CMK (cell line): ENCODE data around the gene HOMER3.

Experiments
- DNase-seq: peaks from one replicate; pipeline ENCODE4 v3.0.0-alpha.2; 2010; ENCODE audit warnings: low read depth

The HOMER3 gene

DNA sequence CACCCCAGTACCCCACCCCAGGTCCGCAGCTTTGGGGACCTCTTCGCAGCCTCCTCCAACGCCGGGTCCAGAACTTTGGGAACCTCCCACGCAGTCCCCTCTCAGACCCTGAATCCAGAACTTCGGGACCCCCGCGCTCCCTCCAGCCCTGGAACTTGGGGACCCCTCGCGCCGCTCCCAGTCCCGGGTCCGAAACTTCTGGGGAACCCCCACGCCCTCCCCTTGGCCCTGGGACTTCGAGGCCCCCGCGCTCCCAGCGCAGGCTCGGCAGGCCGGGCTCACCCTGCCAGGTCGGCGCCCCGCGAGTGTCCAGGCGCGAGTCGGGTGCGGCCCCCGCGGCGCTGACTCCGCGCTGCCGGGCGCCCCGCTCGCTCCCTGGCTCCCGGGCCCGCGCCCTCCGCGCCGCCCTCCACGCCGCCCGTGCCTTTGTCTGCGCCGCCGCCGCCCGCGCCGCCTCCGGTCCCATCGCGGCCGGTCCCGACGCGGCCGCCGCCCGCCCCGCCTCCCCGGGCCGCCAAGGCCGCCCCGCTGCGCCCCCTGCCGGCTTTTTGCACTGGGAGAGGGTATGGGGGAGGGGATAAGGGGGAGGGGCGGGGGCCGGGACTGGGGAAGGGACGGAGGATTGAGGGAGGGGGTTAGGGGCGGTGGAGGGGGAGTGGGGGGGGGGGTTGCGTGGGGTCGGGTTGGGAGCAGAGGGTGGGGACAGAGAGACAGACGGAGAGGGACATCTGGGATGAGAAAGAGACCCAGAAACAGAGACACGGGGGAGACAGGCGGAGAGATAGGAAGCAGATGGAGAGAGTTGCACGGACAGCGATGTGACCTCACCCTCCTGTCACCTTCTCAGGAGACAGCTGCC is at the start of gene HOMER3:
Gene HOMER3 (minus strand): TSS at position 449 of the 859 bp plus-strand sequence. CDS start 2,235 bp downstream, outside the sequence.
- DNase-seq, result no peak

- no peak for DNase-seq
Observed at GRCh38 chr19:18990128-18990708, 49.2 kb upstream of the HOMER3 start.

DNA sequence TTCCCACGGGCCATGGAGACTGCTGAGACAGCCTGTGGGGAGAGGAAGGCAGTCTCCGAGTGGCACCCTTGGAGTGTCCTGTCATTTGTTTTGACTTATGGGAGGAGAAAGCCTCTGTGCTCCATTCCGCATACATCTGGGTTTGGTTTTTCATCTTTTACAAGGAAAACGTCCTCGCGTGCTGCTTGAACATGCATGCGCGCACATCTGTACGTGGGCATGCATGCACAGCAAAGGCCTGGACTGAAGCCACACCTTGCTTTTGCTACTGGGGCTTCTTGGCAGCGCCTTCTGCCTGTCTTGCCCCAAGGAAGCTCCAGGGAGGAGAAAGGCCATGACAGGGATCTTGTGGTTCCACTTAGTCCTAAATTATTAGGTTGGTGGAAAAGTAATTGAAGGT is 48.3 kb upstream of the HOMER3 start:
- no peak for DNase-seq

DNA sequence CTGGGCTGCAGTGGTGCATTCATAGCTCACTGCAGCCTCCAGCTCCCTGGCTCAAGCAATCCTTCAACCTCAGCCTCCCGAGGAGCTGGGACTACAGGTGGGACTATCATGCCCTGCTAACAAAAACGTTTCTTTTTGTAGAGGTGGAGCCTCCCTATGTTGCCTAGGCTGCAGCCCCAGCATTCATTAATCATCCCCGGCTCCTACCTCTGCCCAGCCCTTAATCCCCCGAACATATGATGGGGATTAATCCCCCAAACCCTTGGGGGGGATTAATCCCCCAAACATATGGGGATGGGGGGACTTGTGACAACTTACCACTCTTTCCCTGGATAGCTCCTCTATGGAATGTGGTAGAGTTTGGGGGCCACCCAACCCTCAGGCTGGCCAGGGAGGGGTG is 46.4 kb upstream of the HOMER3 start:
- DNase-seq, result no peak

DNA sequence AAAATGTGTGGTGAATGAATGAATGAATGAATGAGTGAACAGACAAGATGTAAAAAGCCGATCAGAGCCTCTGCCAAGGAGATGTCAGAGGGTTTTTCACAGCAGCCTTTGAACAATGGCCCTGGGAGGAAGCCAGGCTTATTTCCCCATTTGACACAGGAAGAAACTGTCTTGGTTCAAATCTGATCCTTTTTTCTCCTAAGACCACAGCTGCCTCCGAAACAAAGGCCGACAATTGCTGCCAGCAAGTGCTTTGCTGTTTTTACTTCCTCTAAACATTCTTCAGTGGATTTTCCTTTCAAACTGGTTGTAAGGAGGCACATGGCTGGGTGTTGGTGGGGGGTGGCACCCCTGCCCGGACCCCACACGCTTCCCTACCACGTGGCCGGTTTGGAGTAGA is 44.2 kb upstream of the HOMER3 start:
- DNase-seq, result no peak

DNA sequence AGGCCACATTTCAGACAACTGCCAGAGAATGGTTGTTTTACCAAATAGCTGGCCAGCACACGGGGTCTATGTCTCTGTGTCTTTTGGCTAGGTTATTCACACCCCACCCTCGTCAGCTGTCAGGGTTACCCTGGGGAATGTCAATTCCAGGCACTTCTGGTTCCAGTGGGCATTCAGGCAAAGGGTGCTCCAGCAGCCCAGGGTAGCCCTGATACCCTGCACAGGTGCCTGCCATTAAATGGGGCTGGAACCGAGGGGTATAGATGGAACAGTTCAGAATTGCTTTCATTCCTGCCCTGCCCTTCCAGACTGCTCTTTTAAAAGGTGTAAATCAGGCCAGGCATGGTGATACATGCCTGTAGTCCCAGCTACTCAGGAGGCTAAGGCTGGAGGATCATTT is 43.2 kb upstream of the HOMER3 start:
- no peak for DNase-seq

GRCh38 chr19:18982669-18983068 is 41.7 kb upstream of the HOMER3 start:
- no peak for DNase-seq

GRCh38 chr19:18980432-18981020 is 39.5 kb upstream of the HOMER3 start:
- no peak for DNase-seq

DNA sequence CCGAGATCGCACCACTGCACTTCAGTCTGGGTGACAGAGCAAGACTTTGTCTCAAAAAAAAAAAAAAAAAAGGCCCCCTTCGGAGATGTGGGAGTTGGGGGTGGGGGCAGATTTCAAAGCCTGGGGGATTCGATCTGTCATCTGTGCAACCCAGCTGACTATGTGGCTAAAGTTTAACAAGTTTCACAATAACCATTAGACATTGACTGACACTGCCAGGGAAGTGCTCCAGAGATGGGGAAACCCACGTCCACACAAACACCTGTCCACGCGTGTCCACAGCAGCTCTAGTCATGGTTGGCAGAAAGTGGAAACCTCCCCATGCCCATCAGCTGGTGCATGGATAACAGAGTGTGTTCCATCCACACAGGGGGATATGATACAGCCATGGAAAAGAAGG is 37.6 kb upstream of the HOMER3 start:
- no peak for DNase-seq

GRCh38 chr19:18975869-18976268 is 34.9 kb upstream of the HOMER3 start:
- no peak for DNase-seq

GRCh38 chr19:18975011-18975410 is 34.0 kb upstream of the HOMER3 start:
- DNase-seq, result no peak

- DNase-seq, result no peak
Observed at GRCh38 chr19:18972851-18973250, 31.8 kb upstream of the HOMER3 start.

DNA sequence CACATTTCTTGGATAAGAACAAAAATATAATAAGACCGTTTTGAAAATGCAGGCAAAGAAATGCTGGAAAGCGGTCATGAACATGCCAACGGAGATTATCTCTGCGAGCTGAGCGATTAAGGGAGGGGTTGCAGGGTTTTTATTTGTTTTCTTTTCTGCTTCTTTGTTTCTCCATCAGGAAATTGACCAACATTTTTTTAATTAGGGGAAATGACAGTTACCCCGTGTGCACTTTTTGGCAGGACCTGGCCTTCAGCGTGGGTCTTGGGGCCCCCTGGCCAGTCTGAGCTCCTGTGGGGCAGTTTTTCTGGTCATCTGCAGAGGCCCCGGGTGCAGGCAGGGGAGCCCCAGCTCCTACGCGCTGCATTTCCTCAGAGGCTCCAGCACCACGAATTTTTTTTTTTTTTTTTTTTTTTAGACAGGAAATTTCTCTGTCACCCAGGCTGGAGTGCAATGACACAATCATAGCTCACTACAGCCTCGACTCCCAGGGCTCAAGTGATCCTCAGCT is 31.3 kb upstream of the HOMER3 start:
- no peak for DNase-seq

DNA sequence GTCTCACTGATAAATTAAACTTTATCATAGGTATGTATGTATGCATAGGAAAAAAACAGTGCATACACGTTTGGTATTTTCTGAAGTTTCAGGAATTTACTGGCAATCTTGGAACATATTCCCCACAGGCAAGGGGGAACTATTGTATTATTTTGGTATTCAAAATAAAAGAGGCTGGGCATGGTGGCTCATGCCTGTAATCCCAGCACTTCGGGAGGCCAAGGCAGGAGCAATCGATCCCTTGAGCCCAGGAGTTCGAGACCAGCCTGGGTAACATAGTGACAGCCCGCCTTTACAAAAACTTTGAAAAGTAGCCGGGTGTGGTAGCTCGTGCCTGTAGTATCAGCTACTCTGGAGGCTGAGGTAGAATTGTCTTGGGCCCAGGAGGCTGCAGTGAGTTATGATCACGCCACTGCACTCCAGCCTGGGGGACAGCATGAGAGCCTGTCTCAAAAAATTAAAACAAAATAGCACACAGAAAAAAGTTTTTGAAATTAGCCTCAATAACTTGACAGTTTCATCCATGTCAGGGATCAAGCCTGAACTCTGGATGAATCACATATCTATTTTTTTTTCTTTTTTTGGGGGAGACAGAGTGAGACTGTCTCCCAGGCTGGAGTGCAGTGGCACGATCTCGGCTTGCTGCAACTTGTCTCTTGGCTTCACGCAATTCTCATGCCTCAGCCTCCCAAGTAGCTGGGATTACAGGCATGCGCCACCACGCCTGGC is 29.1 kb upstream of the HOMER3 start:
- no peak for DNase-seq

DNA sequence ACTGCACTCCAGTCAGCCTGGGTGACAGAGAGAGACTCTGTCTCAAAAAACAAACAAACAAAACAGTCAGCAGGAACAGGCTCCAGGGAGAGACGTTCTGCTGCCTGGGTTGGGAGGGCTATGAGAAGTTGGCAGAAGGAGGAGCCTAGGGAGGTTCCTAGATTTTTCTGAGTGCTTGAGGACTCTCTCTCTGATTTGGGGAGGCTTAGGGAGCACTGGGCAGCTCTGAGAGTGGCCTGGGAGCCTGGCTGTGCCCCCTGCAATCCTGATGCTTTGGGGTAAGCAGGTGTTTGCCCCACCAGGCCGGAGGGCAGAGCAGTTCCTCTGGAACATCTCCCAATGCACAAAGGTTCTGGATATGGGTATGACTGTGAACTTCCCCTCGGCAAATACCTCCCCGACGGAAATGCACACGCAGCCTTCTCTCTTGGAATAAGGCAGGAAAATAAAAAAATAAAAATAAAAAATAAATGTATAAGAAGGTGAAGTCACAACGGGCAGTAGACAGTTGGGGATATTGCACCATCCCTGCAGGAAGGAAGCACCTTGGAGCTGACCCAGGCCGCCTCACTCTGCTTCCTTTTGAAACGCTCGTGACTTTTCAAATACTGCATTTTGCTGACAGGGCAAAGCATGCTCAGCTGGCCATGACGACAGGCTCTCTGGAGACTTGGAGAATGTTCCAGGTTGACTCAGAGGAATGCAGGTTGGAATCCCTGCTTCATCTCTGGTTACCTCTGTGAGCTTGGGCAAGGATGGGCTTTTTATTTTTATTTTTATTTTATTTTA is 26.5 kb upstream of the HOMER3 start:
- DNase-seq, result no peak

DNA sequence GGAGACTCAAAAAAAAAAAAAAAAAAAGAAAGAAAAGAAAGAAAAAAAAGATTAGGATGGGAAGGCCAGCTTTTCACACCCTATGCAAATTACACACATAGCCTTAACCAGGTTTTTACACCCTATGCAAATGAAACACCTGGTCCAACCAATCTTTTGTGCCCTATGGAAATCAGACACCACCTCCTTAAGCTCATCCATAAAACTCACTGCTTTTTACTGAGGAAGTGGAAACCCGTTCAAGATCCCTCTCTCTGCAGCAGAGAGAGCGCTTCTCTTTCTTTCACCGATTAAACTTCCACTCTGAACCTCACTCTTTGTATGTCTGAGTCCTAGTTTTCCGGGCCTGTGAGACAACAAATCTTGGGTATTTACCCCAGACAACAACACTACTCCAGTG is 25.3 kb upstream of the HOMER3 start:
- no peak for DNase-seq

GRCh38 chr19:18964121-18964520 is 23.1 kb upstream of the HOMER3 start:
- DNase-seq, result no peak

- no peak for DNase-seq
Observed at GRCh38 chr19:18961767-18962620, 21.0 kb upstream of the HOMER3 start.

DNA sequence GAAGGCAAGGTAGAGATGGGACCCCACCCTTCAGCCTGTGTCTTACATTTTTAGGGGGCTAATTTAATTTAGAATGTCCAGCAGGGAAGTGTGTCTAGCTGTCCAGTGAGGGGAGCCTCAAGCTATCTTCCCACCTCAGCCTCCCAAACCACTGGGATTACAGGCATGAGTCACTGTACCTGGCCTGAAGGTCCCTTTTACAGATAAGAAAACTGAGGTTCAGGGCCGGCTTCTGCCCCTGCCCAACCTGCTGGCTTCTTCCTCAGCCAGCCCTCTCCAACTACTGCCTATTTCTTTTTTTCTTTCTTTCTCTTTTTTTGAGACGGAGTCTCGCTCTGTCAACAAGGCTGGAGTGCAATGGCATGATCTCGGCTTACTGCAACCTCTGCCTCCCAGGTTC is 19.4 kb upstream of the HOMER3 start:
- no peak for DNase-seq

- no peak for DNase-seq
Observed at GRCh38 chr19:18955042-18955441, 14.0 kb upstream of the HOMER3 start.

- no peak for DNase-seq
Observed at GRCh38 chr19:18954094-18954493, 13.1 kb upstream of the HOMER3 start.
